Vagina (tissue), 2 donors: ENCODE measurements around the gene ERMP1. TPM values are rescaled to one million over a fixed set of nuclear protein-coding genes. Genes with fewer than 3 reads are reported as not detected.

ENCODE experiments used
- DNase-seq, 2 donors: peaks; one replicate each; pipeline ENCODE4 v3.0.0-alpha.2; 2017; ENCODE audit errors: extremely low spot score in 2 of 2
- H3K27ac ChIP-seq: fragments of 200-600 bp; sonication (generic); one replicate; pipeline ENCODE4 v1.5.1; 2019
- H3K27me3 ChIP-seq: fragments of 200-600 bp; sonication (generic); one replicate; pipeline ENCODE4 v1.5.1; 2019
- H3K36me3 ChIP-seq, 2 donors: fragments of 200-600 bp; sonication (generic); one replicate each; pipeline ENCODE4 v1.5.1; 2017 to 2019
- H3K4me1 ChIP-seq: fragments of 200-600 bp; sonication (generic); one replicate; pipeline ENCODE4 v1.5.1; 2019
- H3K4me3 ChIP-seq, 2 donors: fragments of 200-600 bp; sonication (generic); 1 replicate in 1 of 2; 2 replicates in 1 of 2; pipeline ENCODE4 v1.5.1; 2016 to 2019
- H3K9me3 ChIP-seq: fragments of 200-600 bp; sonication (generic); one replicate; pipeline ENCODE4 v1.5.1; 2019
- CTCF ChIP-seq, 3 experiments: fragments of 450-650 bp in 2 of 3; fragments of 200-600 bp in 1 of 3; sonication (generic) in 1 of 3; IDR thresholded peaks; one replicate each; pipeline ENCODE4 v1.5.1; 2017 to 2019; ENCODE audit warnings: antibody characterized with exemption in 3 of 3, mild to moderate bottlenecking in 2 of 3, moderate library complexity in 2 of 3
- POLR2A ChIP-seq, 2 donors: fragments of 450-650 bp; IDR thresholded peaks; one replicate each; pipeline ENCODE4 v1.6.1; 2017; ENCODE audit warnings: antibody characterized with exemption in 2 of 2, mild to moderate bottlenecking in 2 of 2, moderate library complexity in 2 of 2
- POLR2AphosphoS5 ChIP-seq, 2 donors: sonication (generic); formaldehyde crosslinking; IDR thresholded peaks; one replicate each; pipeline ENCODE4 v1.9.0; 2017; ENCODE audit warnings: antibody characterized with exemption in 2 of 2, mild to moderate bottlenecking in 2 of 2, low read depth in 1 of 2; ENCODE audit not compliant: insufficient read depth in 1 of 2
- intact Hi-C: fragments of 100-400 bp; cut with DNase I; formaldehyde crosslinking; loops from one replicate; pipeline ENCODE4 v1.15.1; 2023
- total RNA-seq: library from RNA; depleted of rRNA; stranded (reverse); fragments of >200 nt; gene quantifications from one replicate; pipeline ENCODE4 v1.2.3, GENCODE V29; 2016

ERMP1 gene
- total RNA-seq, 1 donor from 2014 or later: 15.5 TPM

GRCh38 chr9:5756633-5757032 is 76.3 kb downstream of the ERMP1 start:
- TF ChIP-seq CTCF (IDR thresholded peaks at IDR 0.05) (no peak), POLR2AphosphoS5 (IDR thresholded peaks at IDR 0.05; ENCODE audit: insufficient read depth in 1 of 2, low read depth in 1 of 2) (no peak), POLR2A (IDR thresholded peaks at IDR 0.05) (no peak)
- Histone ChIP-seq H3K4me1 (no peaks in the 10 kb centered on the region), H3K9me3 (no peaks in the 10 kb centered on the region), H3K27me3 (no peaks in the 10 kb centered on the region), H3K4me3 (no peak overlapping the region), H3K27ac (no peak overlapping the region), H3K36me3 (peaks cover 0 to 30% of the 10 kb centered on the region in 2 donors)
- intact Hi-C loops: no loop called here
- no peak for DNase-seq

GRCh38 chr9:5750569-5750968 is 82.3 kb downstream of the ERMP1 start:
- TF ChIP-seq POLR2AphosphoS5 (IDR thresholded peaks at IDR 0.05; ENCODE audit: insufficient read depth in 1 of 2, low read depth in 1 of 2): no peak
- TF ChIP-seq CTCF (IDR thresholded peaks at IDR 0.05): no peak
- TF ChIP-seq POLR2A (IDR thresholded peaks at IDR 0.05): no peak
- peaks cover 0 to 37% of the 10 kb centered on the region in 2 donors for H3K36me3 ChIP-seq
- intact Hi-C loops: no loop called here
- no peak for DNase-seq
- no peaks in the 10 kb centered on the region for H3K9me3 ChIP-seq
- H3K27me3 ChIP-seq: no peaks in the 10 kb centered on the region
- no peak overlapping the region for H3K4me3 ChIP-seq
- no peak overlapping the region for H3K27ac ChIP-seq
- no peaks in the 10 kb centered on the region for H3K4me1 ChIP-seq

GRCh38 chr9:5749306-5749705 is 83.6 kb downstream of the ERMP1 start:
- TF ChIP-seq POLR2AphosphoS5 (IDR thresholded peaks at IDR 0.05; ENCODE audit: insufficient read depth in 1 of 2, low read depth in 1 of 2) (no peak), POLR2A (IDR thresholded peaks at IDR 0.05) (no peak), CTCF (IDR thresholded peaks at IDR 0.05) (no peak)
- Histone ChIP-seq H3K9me3 (no peaks in the 10 kb centered on the region), H3K4me3 (no peak overlapping the region), H3K27ac (no peak overlapping the region), H3K4me1 (no peaks in the 10 kb centered on the region), H3K36me3 (peaks cover 0 to 46% of the 10 kb centered on the region in 2 donors), H3K27me3 (no peaks in the 10 kb centered on the region)
- DNase-seq: no peak
- intact Hi-C loops: no loop called here

- DNase-seq: no peak
- intact Hi-C loops: no loop called here
- H3K27ac ChIP-seq: no peak overlapping the region
- no peak overlapping the region for H3K4me3 ChIP-seq
- TF ChIP-seq POLR2AphosphoS5 (IDR thresholded peaks at IDR 0.05; ENCODE audit: insufficient read depth in 1 of 2, low read depth in 1 of 2) (no peak), CTCF (IDR thresholded peaks at IDR 0.05) (no peak), POLR2A (IDR thresholded peaks at IDR 0.05) (no peak)
- H3K4me1 ChIP-seq: no peaks in the 10 kb centered on the region
- no peaks in the 10 kb centered on the region for H3K9me3 ChIP-seq
- peaks cover 0 to 54% of the 10 kb centered on the region in 2 donors for H3K36me3 ChIP-seq
- no peaks in the 10 kb centered on the region for H3K27me3 ChIP-seq
These were observed 84.5 kb downstream of the ERMP1 start for GRCh38 chr9:5748438-5748837.

GRCh38 chr9:5743109-5743508 is 89.8 kb downstream of the ERMP1 start:
- Histone ChIP-seq H3K27me3 (no peaks in the 10 kb centered on the region), H3K27ac (no peak overlapping the region), H3K4me3 (no peak overlapping the region), H3K9me3 (no peaks in the 10 kb centered on the region), H3K4me1 (no peaks in the 10 kb centered on the region), H3K36me3 (peaks cover 0 to 44% of the 10 kb centered on the region in 2 donors)
- DNase-seq: no peak
- TF ChIP-seq POLR2AphosphoS5 (IDR thresholded peaks at IDR 0.05; ENCODE audit: insufficient read depth in 1 of 2, low read depth in 1 of 2) (no peak), POLR2A (IDR thresholded peaks at IDR 0.05) (no peak), CTCF (IDR thresholded peaks at IDR 0.05) (no peak)
- intact Hi-C loops: no loop called here
